HEK293 (cell line): ENCODE measurements around the gene VWA5B1.

ENCODE experiments used
- ATF2 ChIP-seq: fragments of 450-650 bp; formaldehyde crosslinking; IDR thresholded peaks from 2 replicates; pipeline ENCODE4 v1.5.1; 2016; ENCODE audit warnings: missing biosample characterization, missing genetic modification characterization, low read depth
- BCL11A ChIP-seq: fragments of 450-650 bp; formaldehyde crosslinking; IDR thresholded peaks from 2 replicates; pipeline ENCODE4 v1.5.1; 2016; ENCODE audit warnings: low read depth, missing biosample characterization, missing genetic modification characterization
- GLIS1 ChIP-seq: fragments of 450-650 bp; formaldehyde crosslinking; IDR thresholded peaks from 2 replicates; pipeline ENCODE4 v1.5.1; 2016; ENCODE audit warnings: missing biosample characterization, missing genetic modification characterization
- ZBTB8A ChIP-seq: fragments of 450-650 bp; formaldehyde crosslinking; IDR thresholded peaks from 2 replicates; pipeline ENCODE4 v1.5.1; 2016; ENCODE audit warnings: missing biosample characterization, missing genetic modification characterization
- ZFP69B ChIP-seq: fragments of 450-650 bp; formaldehyde crosslinking; IDR thresholded peaks from 2 replicates; pipeline ENCODE4 v1.5.1; 2016; ENCODE audit warnings: missing biosample characterization, missing genetic modification characterization
- ZNF114 ChIP-seq: fragments of 450-650 bp; formaldehyde crosslinking; IDR thresholded peaks from 2 replicates; pipeline ENCODE4 v1.5.0; 2017; ENCODE audit warnings: missing biosample characterization, missing genetic modification characterization
- ZNF132 ChIP-seq: fragments of 450-650 bp; formaldehyde crosslinking; IDR thresholded peaks from 2 replicates; pipeline ENCODE4 v1.5.1; 2017; ENCODE audit warnings: missing biosample characterization, missing genetic modification characterization, borderline replicate concordance
- ZNF239 ChIP-seq: fragments of 450-650 bp; formaldehyde crosslinking; IDR thresholded peaks from 2 replicates; pipeline ENCODE4 v1.5.1; 2016; ENCODE audit warnings: missing biosample characterization, missing genetic modification characterization
- ZNF26 ChIP-seq: fragments of 450-650 bp; formaldehyde crosslinking; IDR thresholded peaks from 2 replicates; pipeline ENCODE4 v1.5.1; 2016; ENCODE audit warnings: missing biosample characterization, missing genetic modification characterization
- ZNF335 ChIP-seq: fragments of 450-650 bp; formaldehyde crosslinking; conservative IDR thresholded peaks from 2 replicates; pipeline ENCODE4 v1.5.1; 2016; ENCODE audit warnings: missing biosample characterization, missing genetic modification characterization
- ZNF398 ChIP-seq: fragments of 450-650 bp; formaldehyde crosslinking; IDR thresholded peaks from 2 replicates; pipeline ENCODE4 v1.5.1; 2017; ENCODE audit warnings: missing biosample characterization, missing genetic modification characterization
- ZNF513 ChIP-seq: fragments of 450-650 bp; IDR thresholded peaks from 2 replicates; pipeline ENCODE4 v1.5.1; 2018; ENCODE audit warnings: missing biosample characterization, missing genetic modification characterization
- ZNF518A ChIP-seq: fragments of 450-650 bp; formaldehyde crosslinking; conservative IDR thresholded peaks from 2 replicates; pipeline ENCODE4 v1.5.1; 2016; ENCODE audit warnings: low read depth, missing biosample characterization, missing genetic modification characterization
- ZNF629 ChIP-seq: fragments of 450-650 bp; formaldehyde crosslinking; IDR thresholded peaks from 2 replicates; pipeline ENCODE4 v1.5.1; 2017; ENCODE audit warnings: missing biosample characterization, missing genetic modification characterization
- ZNF660 ChIP-seq: fragments of 450-650 bp; IDR thresholded peaks from 2 replicates; pipeline ENCODE4 v1.5.1; 2018; ENCODE audit warnings: missing biosample characterization, mild to moderate bottlenecking, missing genetic modification characterization
- ZSCAN4 ChIP-seq: fragments of 450-650 bp; formaldehyde crosslinking; IDR thresholded peaks from 2 replicates; pipeline ENCODE4 v1.5.1; 2017; ENCODE audit warnings: missing biosample characterization, missing genetic modification characterization

VWA5B1 gene

GRCh38 chr1:20281801-20282200 is 8.9 kb upstream of the VWA5B1 start (continued):
- no peak for TF ChIP-seq ZNF114 (tag by site-specific recombination)
- peak; percentile 40; the same call in 1 of the 2 replicates for TF ChIP-seq ZNF335 (tag by site-specific recombination)
- 0 out of 2 replicates have a peak, but pooled peaks have one; percentile 20 for TF ChIP-seq ZNF660
- TF ChIP-seq ZNF513 (tag by site-specific recombination), result no peak
- TF ChIP-seq ZNF629 (tag by site-specific recombination), result peak; percentile 69
- peak; percentile 79 for TF ChIP-seq GLIS1 (tag by site-specific recombination)
- peak; percentile 61 for TF ChIP-seq ZNF398 (tag by site-specific recombination)
- peak; percentile 52; the same call in 1 of the 2 replicates for TF ChIP-seq ATF2 (tag by site-specific recombination)
- no peak for TF ChIP-seq ZNF132 (tag by site-specific recombination)
- TF ChIP-seq ZSCAN4 (tag by site-specific recombination), result no peak
- TF ChIP-seq BCL11A (tag by site-specific recombination), result no peak
- TF ChIP-seq ZFP69B (tag by site-specific recombination), result no peak
- 0 out of 2 replicates have a peak, but pooled peaks have one; percentile 60 for TF ChIP-seq ZNF239 (tag by site-specific recombination)
- no peak for TF ChIP-seq ZNF26 (tag by site-specific recombination)
- TF ChIP-seq ZBTB8A (tag by site-specific recombination), result no peak
- TF ChIP-seq ZNF518A (tag by site-specific recombination), result 0 out of 2 replicates have a peak, but pooled peaks have one; percentile 22
